CD14-positive monocyte (primary cell): ENCODE results near the gene NHS. TPM values are rescaled to one million over a fixed set of nuclear protein-coding genes. Genes with fewer than 3 reads are reported as not detected.

ENCODE experiments used
- DNase-seq, 3 donors: peaks; one replicate each; pipeline ENCODE4 v3.0.0-alpha.2; 2011 to 2022
- H2AFZ ChIP-seq: 2 replicates; pipeline ENCODE4 v1.6.0; 2012; ENCODE audit warnings: mild to moderate bottlenecking, low read depth, low read length, inconsistent platforms; ENCODE audit not compliant: insufficient read depth, poor library complexity, severe bottlenecking
- H3K27ac ChIP-seq, 2 donors: 1 replicate in 1 of 2; 2 replicates in 1 of 2; pipeline ENCODE4 v1.5.1; 2012 to 2013; ENCODE audit warnings: low read length in 2 of 2, control low read depth in 1 of 2, inconsistent platforms in 1 of 2, low read depth in 1 of 2, mild to moderate bottlenecking in 1 of 2
- H3K27me3 ChIP-seq, 2 donors: one replicate each; pipeline versions ENCODE4 v1.6.0 to v1.6.1; 2011 to 2013; ENCODE audit warnings: low read length in 2 of 2; ENCODE audit not compliant: control insufficient read depth in 2 of 2, insufficient read depth in 2 of 2
- H3K36me3 ChIP-seq, 2 donors: replicated peaks in 1 of 2; 1 replicate in 1 of 2; 2 replicates in 1 of 2; pipeline versions ENCODE4 v1.5.1 to v1.6.1; 2012 to 2013; ENCODE audit warnings: low read length in 2 of 2, control low read depth in 1 of 2, inconsistent platforms in 1 of 2, mild to moderate bottlenecking in 1 of 2; ENCODE audit not compliant: insufficient read depth in 2 of 2, control insufficient read depth in 1 of 2
- H3K4me1 ChIP-seq, 2 donors: 1 replicate in 1 of 2; 2 replicates in 1 of 2; pipeline versions ENCODE4 v1.5.1 to v1.6.1; 2012 to 2013; ENCODE audit warnings: low read length in 2 of 2, control low read depth in 1 of 2, inconsistent platforms in 1 of 2, mild to moderate bottlenecking in 1 of 2, moderate library complexity in 1 of 2; ENCODE audit not compliant: insufficient read depth in 2 of 2, control insufficient read depth in 1 of 2
- H3K4me2 ChIP-seq: replicated peaks from 2 replicates; pipeline ENCODE3; 2012; ENCODE audit warnings: low read length, moderate library complexity, mild to moderate bottlenecking; ENCODE audit not compliant: poor library complexity, severe bottlenecking; ENCODE audit errors: extremely low read depth
- H3K4me3 ChIP-seq, 3 experiments: fragments of 200-600 bp in 1 of 3; sonication (generic) in 1 of 3; replicated peaks in 1 of 3; 1 replicate in 2 of 3; 2 replicates in 1 of 3; pipeline ENCODE4 v1.5.1; 2011 to 2013; ENCODE audit warnings: low read length in 3 of 3, mild to moderate bottlenecking in 3 of 3, control low read depth in 2 of 3, low read depth in 2 of 3, inconsistent platforms in 1 of 3, moderate library complexity in 1 of 3
- H3K79me2 ChIP-seq: 2 replicates; pipeline ENCODE4 v1.6.0; 2012; ENCODE audit warnings: mild to moderate bottlenecking, control low read depth, inconsistent platforms, low read length, moderate library complexity; ENCODE audit not compliant: insufficient read depth
- H3K9ac ChIP-seq: 2 replicates; pipeline ENCODE4 v1.6.0; 2017; ENCODE audit warnings: low read length, mild to moderate bottlenecking; ENCODE audit not compliant: insufficient read depth, poor library complexity, severe bottlenecking
- H3K9me3 ChIP-seq, 2 donors: replicated peaks in 1 of 2; 1 replicate in 1 of 2; 2 replicates in 1 of 2; pipeline versions ENCODE4 v1.5.1 to v1.6.1; 2012 to 2013; ENCODE audit warnings: low read length in 2 of 2, control low read depth in 1 of 2; ENCODE audit not compliant: control insufficient read depth in 1 of 2, insufficient read depth in 1 of 2
- H4K20me1 ChIP-seq: 2 replicates; pipeline ENCODE4 v1.6.0; 2012; ENCODE audit warnings: mild to moderate bottlenecking, low read length, control low read depth, moderate library complexity; ENCODE audit not compliant: insufficient read depth
- H3K27ac Mint-ChIP-seq, 7 donors: one replicate each; pipeline ENCODE4 v1.8.0; 2020; ENCODE audit warnings: mild to moderate bottlenecking in 7 of 7, mixed read lengths in 7 of 7, moderate library complexity in 6 of 7, inconsistent platforms in 2 of 7
- H3K27me3 Mint-ChIP-seq, 3 donors: one replicate each; pipeline ENCODE4 v1.8.0; 2021 to 2022; ENCODE audit warnings: low read depth in 3 of 3, mild to moderate bottlenecking in 3 of 3, mixed read lengths in 3 of 3, moderate library complexity in 3 of 3, inconsistent platforms in 1 of 3
- H3K36me3 Mint-ChIP-seq, 2 donors: one replicate each; pipeline ENCODE4 v1.8.0; 2020; ENCODE audit warnings: mixed read lengths in 2 of 2, inconsistent platforms in 1 of 2, mild to moderate bottlenecking in 1 of 2
- H3K4me1 Mint-ChIP-seq: one replicate; pipeline ENCODE4 v1.8.0; 2020; ENCODE audit warnings: mild to moderate bottlenecking, mixed read lengths
- H3K4me3 Mint-ChIP-seq, 2 donors: one replicate each; pipeline ENCODE4 v1.8.0; 2020; ENCODE audit warnings: mild to moderate bottlenecking in 2 of 2, mixed read lengths in 2 of 2, moderate library complexity in 1 of 2
- H3K9me3 Mint-ChIP-seq, 7 donors: one replicate each; pipeline ENCODE4 v1.8.0; 2020 to 2022; ENCODE audit warnings: mixed read lengths in 7 of 7, mild to moderate bottlenecking in 6 of 7, moderate library complexity in 6 of 7, inconsistent platforms in 2 of 7
- WGBS: methylation state at CpG from one replicate; pipeline ENCODE4 v1.1.5; 2013; ENCODE audit warnings: missing lambda C conversion rate; ENCODE audit not compliant: insufficient coverage; 5-methylcytosine and 5-hydroxymethylcytosine counted together
- intact Hi-C, 2 donors: fragments of 100-400 bp; cut with micrococcal nuclease; formaldehyde crosslinking; loops; one replicate each; pipeline versions ENCODE4 v1.15.0 to v1.15.1; 2023
- polyA plus RNA-seq, 3 donors: library from polyadenylated mRNA; depleted of rRNA in 1 of 3; unstranded in 2 of 3; stranded (reverse) in 1 of 3; fragments of 300-500 nt in 2 of 3; fragments of >200 nt in 1 of 3; fragmentation: Illumina TruSeq in 2 of 3; gene quantifications; 1 replicate in 2 of 3; 2 replicates in 1 of 3; pipeline ENCODE4 v1.2.3, GENCODE V29; 2012 to 2021
- TF ChIP-seq, protein P1 (sequence below): fragments of 200-600 bp; IDR thresholded peaks from one replicate; pipeline ENCODE4 v1.8.0; 2022; ENCODE audit warnings: antibody characterized with exemption, mild to moderate bottlenecking

The NHS gene
- polyA plus RNA-seq, 3 donors = 0.86 to 1.8 (median 1.3) TPM

DNA sequence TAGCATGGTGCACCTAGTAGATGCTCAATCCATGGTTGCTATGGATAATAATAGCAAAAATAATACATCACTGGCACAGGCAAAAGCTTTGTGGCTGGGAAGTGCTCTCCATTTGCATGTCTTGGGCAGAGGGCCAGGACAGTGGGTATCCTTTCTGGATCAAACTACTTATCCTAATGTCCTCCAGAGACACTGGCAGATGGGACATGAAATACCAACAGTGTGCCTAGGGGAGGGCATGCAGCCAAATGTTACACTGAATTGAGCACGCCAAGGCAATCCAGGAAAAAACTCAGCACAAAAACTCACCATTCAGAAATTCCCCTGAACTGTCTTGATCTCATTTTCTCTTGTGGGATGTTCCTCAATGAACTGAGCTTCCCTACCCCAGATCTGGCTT is 263.7 kb downstream of the NHS start:
- no peak for DNase-seq
- no peaks in the 10 kb centered on the region for H3K36me3 Mint-ChIP-seq
- H3K4me3 Mint-ChIP-seq = no peak overlapping the region
- H3K27ac ChIP-seq = no peak overlapping the region
- intact Hi-C loops = no loop called here
- no peaks in the 10 kb centered on the region for H3K9me3 ChIP-seq
- H3K36me3 ChIP-seq = no peaks in the 10 kb centered on the region
- H3K4me1 ChIP-seq = no peaks in the 10 kb centered on the region
- TF ChIP-seq, protein P1, sequence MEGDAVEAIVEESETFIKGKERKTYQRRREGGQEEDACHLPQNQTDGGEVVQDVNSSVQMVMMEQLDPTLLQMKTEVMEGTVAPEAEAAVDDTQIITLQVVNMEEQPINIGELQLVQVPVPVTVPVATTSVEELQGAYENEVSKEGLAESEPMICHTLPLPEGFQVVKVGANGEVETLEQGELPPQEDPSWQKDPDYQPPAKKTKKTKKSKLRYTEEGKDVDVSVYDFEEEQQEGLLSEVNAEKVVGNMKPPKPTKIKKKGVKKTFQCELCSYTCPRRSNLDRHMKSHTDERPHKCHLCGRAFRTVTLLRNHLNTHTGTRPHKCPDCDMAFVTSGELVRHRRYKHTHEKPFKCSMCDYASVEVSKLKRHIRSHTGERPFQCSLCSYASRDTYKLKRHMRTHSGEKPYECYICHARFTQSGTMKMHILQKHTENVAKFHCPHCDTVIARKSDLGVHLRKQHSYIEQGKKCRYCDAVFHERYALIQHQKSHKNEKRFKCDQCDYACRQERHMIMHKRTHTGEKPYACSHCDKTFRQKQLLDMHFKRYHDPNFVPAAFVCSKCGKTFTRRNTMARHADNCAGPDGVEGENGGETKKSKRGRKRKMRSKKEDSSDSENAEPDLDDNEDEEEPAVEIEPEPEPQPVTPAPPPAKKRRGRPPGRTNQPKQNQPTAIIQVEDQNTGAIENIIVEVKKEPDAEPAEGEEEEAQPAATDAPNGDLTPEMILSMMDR = no peak
- H3K4me2 ChIP-seq = no peak overlapping the region
- no peak overlapping the region for H3K27ac Mint-ChIP-seq
- no peaks in the 10 kb centered on the region for H3K79me2 ChIP-seq
- H3K9ac ChIP-seq = no peak overlapping the region
- peaks cover 0 to 2% (median 0%) of the 10 kb centered on the region in 7 donors for H3K9me3 Mint-ChIP-seq
- no peak overlapping the region for H3K4me3 ChIP-seq
- WGBS = no CpG with 5 or more reads among the region's 1 CpG
- H3K27me3 Mint-ChIP-seq = peaks cover 0 to 5% (median 0%) of the 10 kb centered on the region in 3 donors
- no peak overlapping the region for H2AFZ ChIP-seq
- H3K27me3 ChIP-seq = peaks cover 0 to 5% of the 10 kb centered on the region in 2 donors
- no peaks in the 10 kb centered on the region for H4K20me1 ChIP-seq
- H3K4me1 Mint-ChIP-seq = peaks cover 2% of the 10 kb centered on the region

DNA sequence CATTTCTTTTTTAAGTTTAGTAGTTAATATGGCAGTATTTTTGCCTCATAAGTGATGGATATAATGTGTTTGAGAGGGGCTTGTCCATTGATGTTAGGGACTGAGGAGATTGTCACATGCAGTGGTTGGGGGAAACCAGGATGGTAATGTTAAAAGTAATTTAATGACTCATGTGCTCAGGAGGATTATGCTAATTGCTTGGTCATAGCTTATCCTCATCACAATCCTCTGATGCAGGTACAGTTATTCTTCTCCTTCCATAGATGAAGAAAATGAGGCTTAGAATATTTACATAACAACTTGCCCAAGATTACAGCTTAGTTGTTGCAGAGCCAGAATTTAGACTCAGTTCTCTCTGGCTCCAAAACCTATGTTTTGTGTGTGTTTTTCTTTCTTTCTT is 267.9 kb downstream of the NHS start:
- H3K9ac ChIP-seq = no peak overlapping the region
- H3K27me3 ChIP-seq = peaks cover 0 to 11% of the 10 kb centered on the region in 2 donors
- no peak for DNase-seq
- TF ChIP-seq, protein P1 = no peak
- H3K4me3 ChIP-seq = no peak overlapping the region
- no peak overlapping the region for H3K4me3 Mint-ChIP-seq
- no peaks in the 10 kb centered on the region for H3K9me3 Mint-ChIP-seq
- no peaks in the 10 kb centered on the region for H3K4me1 ChIP-seq
- H2AFZ ChIP-seq = no peak overlapping the region
- intact Hi-C loops = no loop called here
- no peak overlapping the region for H3K27ac ChIP-seq
- H3K27me3 Mint-ChIP-seq = peaks cover 0 to 3% (median 2%) of the 10 kb centered on the region in 3 donors
- H3K4me2 ChIP-seq = no peak overlapping the region
- no peaks in the 10 kb centered on the region for H3K9me3 ChIP-seq
- H3K36me3 ChIP-seq = no peaks in the 10 kb centered on the region
- no peaks in the 10 kb centered on the region for H3K4me1 Mint-ChIP-seq
- no peaks in the 10 kb centered on the region for H3K36me3 Mint-ChIP-seq
- H3K27ac Mint-ChIP-seq = no peak overlapping the region
- no peaks in the 10 kb centered on the region for H3K79me2 ChIP-seq
- no peaks in the 10 kb centered on the region for H4K20me1 ChIP-seq
